ENCODE measurements around the gene FPR2.

DNA sequence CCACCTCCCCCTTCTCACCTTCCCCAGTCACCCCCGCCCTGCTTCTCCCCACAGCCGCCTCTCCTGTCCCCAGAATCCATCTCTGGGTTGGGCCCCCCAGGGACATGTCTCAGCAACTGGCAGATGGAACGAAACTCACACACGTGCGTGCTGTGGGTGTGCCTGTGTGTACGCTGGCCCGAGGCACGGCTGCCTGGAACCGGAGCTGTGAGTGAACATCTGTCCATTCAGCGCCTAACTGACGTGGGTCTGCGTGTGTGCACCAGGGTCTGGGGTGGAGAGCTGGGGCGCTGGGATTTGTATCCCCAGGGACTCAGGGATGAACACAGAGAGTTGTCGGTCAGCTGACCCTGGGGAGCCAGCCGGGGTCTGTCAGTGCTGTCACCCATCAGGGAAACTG is 36.4 kb upstream of the FPR2 start:
- TF ChIP-seq GATA3 (IDR thresholded peaks at IDR 0.05; ENCODE audit: low read depth, low read length) (no peak), GATA2 (IDR thresholded peaks at IDR 0.05; ENCODE audit: low read depth, low read length) (no peak)

Measured in SH-SY5Y (cell line).